H1 (cell line): Measurements from ENCODE around the gene THYN1. TPM values are rescaled to one million over a fixed set of nuclear protein-coding genes. Genes with fewer than 3 reads are reported as not detected.

ENCODE experiments used
- ATF2 ChIP-seq: IDR thresholded peaks from 2 replicates; pipeline ENCODE4 v1.6.1; 2012; ENCODE audit warnings: low read length, inconsistent platforms
- CHD1 ChIP-seq: IDR thresholded peaks from 2 replicates; pipeline ENCODE4 v1.6.1; 2012; ENCODE audit warnings: low read depth, low read length, improper control_type of control experiment
- FOSL1 ChIP-seq: IDR thresholded peaks from 2 replicates; pipeline ENCODE4 v1.6.1; 2011; ENCODE audit warnings: mild to moderate bottlenecking, low read depth, low read length, moderate library complexity; ENCODE audit not compliant: insufficient read depth
- GTF2F1 ChIP-seq: IDR thresholded peaks from 2 replicates; pipeline ENCODE4 v1.6.1; 2012; ENCODE audit warnings: low read depth, low read length, improper control_type of control experiment, borderline replicate concordance
- HDAC2 ChIP-seq, 2 experiments: fragments of 300-600 bp in 1 of 2; sonication (generic) in 1 of 2; IDR thresholded peaks; 2 replicates each; pipeline ENCODE4 v1.6.1; 2011 to 2012; ENCODE audit warnings: low read depth in 2 of 2, low read length in 2 of 2, mild to moderate bottlenecking in 2 of 2, moderate library complexity in 2 of 2, borderline replicate concordance in 1 of 2, inconsistent platforms in 1 of 2
- HDAC6 ChIP-seq: IDR thresholded peaks from one replicate; pipeline ENCODE4 v1.7.1; 2012; ENCODE audit warnings: low read depth, mild to moderate bottlenecking, inconsistent platforms, low read length, moderate library complexity
- KDM1A ChIP-seq: fragments of 200-600, 300-600 bp; sonication (generic); IDR thresholded peaks from 2 replicates; pipeline ENCODE4 v1.7.1; 2016; ENCODE audit warnings: mild to moderate bottlenecking, low read length, borderline replicate concordance
- PHF8 ChIP-seq: fragments of 200-600 bp; sonication (generic); conservative IDR thresholded peaks from 2 replicates; pipeline ENCODE4 v1.7.1; 2012; ENCODE audit warnings: low read depth, mild to moderate bottlenecking, inconsistent platforms, low read length, moderate library complexity
- POLR2AphosphoS5 ChIP-seq: IDR thresholded peaks from 2 replicates; pipeline ENCODE4 v1.6.1; 2011; ENCODE audit warnings: low read depth, low read length
- RXRA ChIP-seq: IDR thresholded peaks from 2 replicates; pipeline ENCODE4 v1.6.1; 2011; ENCODE audit warnings: low read depth, mild to moderate bottlenecking, low read length, moderate library complexity; ENCODE audit not compliant: insufficient read depth
- TAF7 ChIP-seq: optimal IDR thresholded peaks from 2 replicates; pipeline ENCODE3; 2011; ENCODE audit warnings: low read depth, mild to moderate bottlenecking, inconsistent platforms, low read length, moderate library complexity, borderline replicate concordance
- TCF12 ChIP-seq: IDR thresholded peaks from 2 replicates; pipeline ENCODE4 v1.6.1; 2011; ENCODE audit warnings: low read depth, mild to moderate bottlenecking, low read length
- polyA plus RNA-seq, 7 experiments: library from polyadenylated mRNA; depleted of rRNA in 3 of 7; stranded (reverse) in 5 of 7; unstranded in 2 of 7; fragments of >200 nt in 5 of 7; fragments of 200-250 nt in 2 of 7; gene quantifications; 1 replicate in 5 of 7; 2 replicates in 1 of 7; 4 replicates in 1 of 7; pipeline versions ENCODE4 v1.2.1 to v1.2.3, GENCODE V29; 2011 to 2013; ENCODE audit warnings: missing spikeins in 2 of 7, mixed read lengths in 2 of 7
- total RNA-seq: library from RNA; stranded (reverse); fragmentation: NEBNext Ultra II Directional; extraction: Animal tissue kit (Norgen Biotek cat#: 25700); gene quantifications from 2 replicates; pipeline ENCODE4 v1.2.1, GENCODE V29; 2021
- TF ChIP-seq, protein P1 (sequence below), 3 experiments: IDR thresholded peaks; 1 replicate in 2 of 3; 2 replicates in 1 of 3; pipeline versions ENCODE4 v1.5.1 to v1.6.1; 2011; ENCODE audit warnings: low read length in 3 of 3, mild to moderate bottlenecking in 3 of 3, inconsistent platforms in 2 of 3, low read depth in 1 of 3, moderate library complexity in 1 of 3; ENCODE audit not compliant: insufficient read depth in 1 of 3; ENCODE audit errors: control extremely low read depth in 1 of 3
- TF ChIP-seq, protein P2 (sequence below): IDR thresholded peaks from 2 replicates; pipeline ENCODE4 v1.6.1; 2011; ENCODE audit warnings: low read length, improper control_type of control experiment

The THYN1 gene
- total and polyA plus RNA-seq, 2 of the 8 experiments (the other 6 are each of a cell fraction or from before 2014, with no cell fraction given): 77.3 to 95.1 TPM

DNA sequence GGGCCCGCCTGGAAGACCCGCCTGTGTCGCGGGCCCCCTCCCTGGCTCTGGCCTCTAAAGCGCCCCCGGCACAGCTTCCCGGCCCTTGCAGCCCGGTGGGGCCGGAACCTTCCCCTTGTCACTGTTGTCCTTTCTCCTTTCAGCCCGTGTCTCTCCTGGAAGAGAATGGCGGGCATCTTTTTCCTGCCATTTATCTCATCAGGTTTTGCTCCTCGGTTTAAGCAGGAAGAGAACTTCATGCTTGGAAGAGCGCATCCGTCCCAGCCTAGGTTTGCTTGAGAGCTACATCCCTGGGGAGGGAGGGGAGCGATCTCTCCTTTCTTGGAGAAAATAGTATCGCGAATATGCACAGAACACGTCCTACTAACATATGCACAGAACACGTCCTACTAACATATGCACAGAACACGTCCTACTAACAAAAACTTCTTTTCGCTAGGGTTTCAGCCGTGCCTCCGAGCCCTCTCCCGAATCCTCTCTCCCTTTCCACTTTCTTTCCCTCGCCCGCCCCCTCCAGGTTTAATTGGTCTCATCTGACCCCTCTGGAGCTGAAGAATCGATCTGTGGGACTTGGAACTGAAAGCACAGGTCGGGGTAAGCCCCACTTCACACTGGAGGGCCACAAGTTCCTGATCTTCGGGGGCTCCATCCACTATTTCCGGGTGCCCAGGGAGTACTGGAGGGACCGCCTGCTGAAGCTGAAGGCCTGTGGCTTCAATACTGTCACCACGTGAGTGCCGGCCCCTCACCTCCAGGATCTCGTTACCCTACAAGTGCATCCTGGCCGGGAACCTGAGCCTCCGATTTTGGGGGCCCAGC lies 24.2 kb upstream of the THYN1 start (continued):
- TF ChIP-seq POLR2AphosphoS5 (no peak), FOSL1 (no peak), ATF2 (0 out of 2 replicates have a peak, but pooled peaks have one; percentile 48), PHF8 (0 out of 2 replicates have a peak, but pooled peaks have one; percentile 12), TAF7 (no peak), RXRA (no peak), TCF12 (no peak), HDAC6 (no peak), HDAC2 (IDR thresholded peaks at IDR 0.05; ENCODE audit: borderline replicate concordance in 1 of 2, low read depth in 2 of 2, low read length in 2 of 2) (no peak), KDM1A (no peak), GTF2F1 (no peak), CHD1 (no peak)
- TF ChIP-seq, protein P1, sequence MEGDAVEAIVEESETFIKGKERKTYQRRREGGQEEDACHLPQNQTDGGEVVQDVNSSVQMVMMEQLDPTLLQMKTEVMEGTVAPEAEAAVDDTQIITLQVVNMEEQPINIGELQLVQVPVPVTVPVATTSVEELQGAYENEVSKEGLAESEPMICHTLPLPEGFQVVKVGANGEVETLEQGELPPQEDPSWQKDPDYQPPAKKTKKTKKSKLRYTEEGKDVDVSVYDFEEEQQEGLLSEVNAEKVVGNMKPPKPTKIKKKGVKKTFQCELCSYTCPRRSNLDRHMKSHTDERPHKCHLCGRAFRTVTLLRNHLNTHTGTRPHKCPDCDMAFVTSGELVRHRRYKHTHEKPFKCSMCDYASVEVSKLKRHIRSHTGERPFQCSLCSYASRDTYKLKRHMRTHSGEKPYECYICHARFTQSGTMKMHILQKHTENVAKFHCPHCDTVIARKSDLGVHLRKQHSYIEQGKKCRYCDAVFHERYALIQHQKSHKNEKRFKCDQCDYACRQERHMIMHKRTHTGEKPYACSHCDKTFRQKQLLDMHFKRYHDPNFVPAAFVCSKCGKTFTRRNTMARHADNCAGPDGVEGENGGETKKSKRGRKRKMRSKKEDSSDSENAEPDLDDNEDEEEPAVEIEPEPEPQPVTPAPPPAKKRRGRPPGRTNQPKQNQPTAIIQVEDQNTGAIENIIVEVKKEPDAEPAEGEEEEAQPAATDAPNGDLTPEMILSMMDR (IDR thresholded peaks at IDR 0.05; ENCODE audit: control extremely low read depth in 1 of 3, insufficient read depth in 1 of 3, low read depth in 1 of 3, low read length in 3 of 3): peak in 1 of 3 experiments; percentile 8; a peak in 2 of 4 replicates
- TF ChIP-seq, protein P2, sequence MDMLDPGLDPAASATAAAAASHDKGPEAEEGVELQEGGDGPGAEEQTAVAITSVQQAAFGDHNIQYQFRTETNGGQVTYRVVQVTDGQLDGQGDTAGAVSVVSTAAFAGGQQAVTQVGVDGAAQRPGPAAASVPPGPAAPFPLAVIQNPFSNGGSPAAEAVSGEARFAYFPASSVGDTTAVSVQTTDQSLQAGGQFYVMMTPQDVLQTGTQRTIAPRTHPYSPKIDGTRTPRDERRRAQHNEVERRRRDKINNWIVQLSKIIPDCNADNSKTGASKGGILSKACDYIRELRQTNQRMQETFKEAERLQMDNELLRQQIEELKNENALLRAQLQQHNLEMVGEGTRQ: no peak
